ENCODE results near the gene RDH5.

GRCh38 chr12:55755246-55755645 lies 35.1 kb downstream of the RDH5 start:
- no peak for TF ChIP-seq PHB2 (IDR thresholded peaks at IDR 0.05; ENCODE audit: partially characterized antibody)
- no peak for TF ChIP-seq E2F1 (CRISPR knock-in tag; IDR thresholded peaks at IDR 0.05)
